Cardiac muscle cell (in vitro differentiated cells and primary cell): ENCODE results near the gene JCHAIN. TPM values are rescaled to one million over a fixed set of nuclear protein-coding genes. Genes with fewer than 3 reads are reported as not detected.

Experiments used
- DNase-seq, 2 donors: peaks; one replicate each; pipeline versions ENCODE4 v3.0.0 to v3.0.0-alpha.2; 2010 to 2017; ENCODE audit warnings: low read depth in 1 of 2, low spot score in 1 of 2
- H3K27ac ChIP-seq: fragments of 200-600 bp; sonication (generic); 2 replicates; pipeline ENCODE4 v1.5.1; 2016
- H3K27me3 ChIP-seq: fragments of 200-600 bp; sonication (generic); 2 replicates; pipeline ENCODE4 v1.6.0; 2016; ENCODE audit warnings: control low read depth
- H3K36me3 ChIP-seq: fragments of 200-600 bp; sonication (generic); 2 replicates; pipeline ENCODE4 v1.5.1; 2016; ENCODE audit warnings: control low read depth
- H3K4me1 ChIP-seq: fragments of 200-600 bp; sonication (generic); 2 replicates; pipeline ENCODE4 v1.8.1; 2017; ENCODE audit warnings: low read depth, mild to moderate bottlenecking, mixed run types
- H3K4me3 ChIP-seq: fragments of 200-600 bp; sonication (generic); 2 replicates; pipeline ENCODE4 v1.5.1; 2016; ENCODE audit warnings: mild to moderate bottlenecking
- H3K9me3 ChIP-seq: fragments of 200-600 bp; sonication (generic); 2 replicates; pipeline ENCODE4 v1.5.1; 2017; ENCODE audit warnings: low read depth, mild to moderate bottlenecking, control low read depth
- CTCF ChIP-seq: IDR thresholded peaks from 2 replicates; pipeline ENCODE4 v1.5.1; 2012; ENCODE audit warnings: low read depth, mild to moderate bottlenecking, low read length
- polyA plus RNA-seq: library from polyadenylated mRNA; unstranded; fragments of >200 nt; fragmentation: Nextera tagmentation; extraction: Ambion mirVana; gene quantifications from 2 replicates; pipeline ENCODE4 v1.2.1, GENCODE V29; 2016
- total RNA-seq: library from RNA; depleted of rRNA; stranded (reverse); fragments of >200 nt; gene quantifications from 2 replicates; pipeline ENCODE4 v1.2.3, GENCODE V29; 2016

Gene JCHAIN
- total and polyA plus RNA-seq, 2 experiments from 2014 or later, result not detected

DNA sequence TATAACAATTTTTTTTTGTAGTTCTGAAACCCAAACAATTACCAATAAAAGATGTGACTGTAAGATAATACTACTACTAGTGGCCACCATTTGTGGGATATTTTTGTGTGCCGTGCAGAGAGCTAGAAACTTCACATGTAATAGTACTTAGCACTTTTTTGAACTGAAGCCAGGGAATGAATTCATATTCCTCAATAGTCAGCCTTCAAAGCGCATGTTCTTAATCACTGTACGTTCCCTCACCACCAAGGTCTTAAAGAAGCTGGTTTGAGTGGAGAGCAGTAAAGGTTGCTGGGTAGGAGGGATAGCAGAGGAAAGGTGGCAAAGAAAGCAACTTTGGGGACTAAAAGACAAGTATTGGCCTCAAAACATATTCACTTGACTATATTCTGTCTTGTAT, 45.8 kb upstream of the JCHAIN start:
- peak in 1 of 2 donors; percentile 19 for DNase-seq
- no peaks in the 10 kb centered on the region for H3K9me3 ChIP-seq
- H3K36me3 ChIP-seq, result no peaks in the 10 kb centered on the region
- no peak overlapping the region for H3K4me3 ChIP-seq
- peaks cover 10% of the 10 kb centered on the region for H3K4me1 ChIP-seq
- H3K27ac ChIP-seq, result no peak overlapping the region
- H3K27me3 ChIP-seq, result no peaks in the 10 kb centered on the region
- no peak for TF ChIP-seq CTCF

GRCh38 chr4:70711599-70711998, 45.3 kb upstream of the JCHAIN start:
- no peak for DNase-seq
- peaks cover 10% of the 10 kb centered on the region for H3K4me1 ChIP-seq
- no peak overlapping the region for H3K27ac ChIP-seq
- TF ChIP-seq CTCF, result no peak
- no peak overlapping the region for H3K4me3 ChIP-seq
- H3K27me3 ChIP-seq, result no peaks in the 10 kb centered on the region
- H3K9me3 ChIP-seq, result no peaks in the 10 kb centered on the region
- H3K36me3 ChIP-seq, result no peaks in the 10 kb centered on the region

- Histone ChIP-seq H3K27ac (peak overlapping the region; percentile 49), H3K36me3 (no peaks in the 10 kb centered on the region), H3K27me3 (no peaks in the 10 kb centered on the region), H3K4me1 (peaks cover 15% of the 10 kb centered on the region), H3K4me3 (no peak overlapping the region), H3K9me3 (no peaks in the 10 kb centered on the region)
- DNase-seq, result no peak
- TF ChIP-seq CTCF, result no peak
These were observed 43.4 kb upstream of the JCHAIN start for GRCh38 chr4:70709611-70710205.

GRCh38 chr4:70706516-70706915, 40.2 kb upstream of the JCHAIN start:
- DNase-seq, result peak in 1 of 2 donors; percentile 7
- Histone ChIP-seq H3K9me3 (no peaks in the 10 kb centered on the region), H3K27ac (peak overlapping the region; percentile 93), H3K4me3 (peak overlapping the region; percentile 46), H3K4me1 (peaks cover 11% of the 10 kb centered on the region), H3K36me3 (no peaks in the 10 kb centered on the region), H3K27me3 (no peaks in the 10 kb centered on the region)
- TF ChIP-seq CTCF, result no peak

DNA sequence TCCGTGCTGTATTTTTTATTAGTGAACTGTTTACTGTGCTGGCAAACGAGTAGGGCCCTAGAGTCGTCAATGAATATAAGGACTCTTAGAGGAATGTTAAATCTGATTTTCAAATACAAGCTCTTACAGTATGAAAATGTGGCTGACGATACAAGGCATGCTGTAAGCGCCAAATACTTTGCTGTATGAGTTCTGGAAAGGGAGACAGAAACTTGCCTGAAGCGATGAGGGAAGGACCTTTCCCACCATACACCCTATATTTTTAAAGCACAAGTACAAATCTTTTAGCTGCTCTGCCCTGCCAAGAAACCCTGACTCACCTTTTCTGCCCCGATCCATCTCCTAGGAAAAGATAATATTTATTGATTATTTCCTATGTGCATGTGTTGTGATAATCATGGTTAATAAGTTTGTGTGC, 39.7 kb upstream of the JCHAIN start:
- no peaks in the 10 kb centered on the region for H3K9me3 ChIP-seq
- peak overlapping the region; percentile 93 for H3K27ac ChIP-seq
- TF ChIP-seq CTCF, result no peak
- no peaks in the 10 kb centered on the region for H3K36me3 ChIP-seq
- no peaks in the 10 kb centered on the region for H3K27me3 ChIP-seq
- DNase-seq, result no peak
- H3K4me3 ChIP-seq, result peak overlapping the region; percentile 46
- H3K4me1 ChIP-seq, result peaks cover 11% of the 10 kb centered on the region
